ENCODE data around the gene PPP3CA. TPM values are rescaled to one million over a fixed set of nuclear protein-coding genes. Genes with fewer than 3 reads are reported as not detected.
"Not testable (repeated sequence)": the region's sequence is repeated elsewhere in the genome, so short reads cannot be mapped to it uniquely, and the experiment has no call there.

The PPP3CA gene
- total RNA-seq, 2 donors from 2014 or later = 36.6 to 39.2 TPM

- TF ChIP-seq CTCF (conservative IDR thresholded peaks at IDR 0.05) = no peak
- H3K4me1 ChIP-seq (ENCODE audit: control insufficient read depth, insufficient read depth, low read length) = no peaks in the 10 kb centered on the region
- H3K27me3 Mint-ChIP-seq (ENCODE audit: insufficient read depth) = no peaks in the 10 kb centered on the region
- peaks cover 4% of the 10 kb centered on the region for H3K36me3 Mint-ChIP-seq (ENCODE audit: low read depth)
- H3K4me3 ChIP-seq (ENCODE audit: low read length) = no peak overlapping the region
- H3K9me3 Mint-ChIP-seq = peaks cover 10% of the 10 kb centered on the region
- no peak overlapping the region for H3K27ac ChIP-seq (ENCODE audit: low read depth, low read length)
- DNase-seq = no peak
- H3K27me3 ChIP-seq (ENCODE audit: control insufficient read depth, insufficient read depth, low read length, poor library complexity, severe bottlenecking) = no peaks in the 10 kb centered on the region
- no peaks in the 10 kb centered on the region for H3K36me3 ChIP-seq (ENCODE audit: control insufficient read depth, insufficient read depth, low read length)
- no peak overlapping the region for H3K9ac ChIP-seq (ENCODE audit: extremely low read depth, low read length, poor library complexity, severe bottlenecking)
- no peak overlapping the region for H3K4me3 Mint-ChIP-seq
- WGBS, 2 experiments (ENCODE audit: insufficient coverage in 1 of 2, insufficient read length in 1 of 2) = 93 to 100% methylated on average over 1 to 2 of the region's 2 CpGs
- H3K27ac Mint-ChIP-seq = no peak overlapping the region
- H3K4me1 Mint-ChIP-seq = no peaks in the 10 kb centered on the region
- H3K9me3 ChIP-seq (ENCODE audit: control insufficient read depth, low read length) = no peaks in the 10 kb centered on the region
These were observed 341.7 kb downstream of the PPP3CA start for GRCh38 chr4:101005659-101006058.

GRCh38 chr4:101000496-101000895 is 346.8 kb downstream of the PPP3CA start:
- no peak overlapping the region for H3K27ac Mint-ChIP-seq
- no CpG with 5 or more reads among the region's 1 CpG for WGBS, 2 experiments (ENCODE audit: insufficient coverage in 1 of 2, insufficient read length in 1 of 2)
- H3K27me3 Mint-ChIP-seq (ENCODE audit: insufficient read depth) = no peaks in the 10 kb centered on the region
- no peak overlapping the region for H3K27ac ChIP-seq (ENCODE audit: low read depth, low read length)
- H3K4me3 Mint-ChIP-seq = no peak overlapping the region
- no peaks in the 10 kb centered on the region for H3K4me1 ChIP-seq (ENCODE audit: control insufficient read depth, insufficient read depth, low read length)
- no peak for TF ChIP-seq CTCF (conservative IDR thresholded peaks at IDR 0.05)
- no peaks in the 10 kb centered on the region for H3K27me3 ChIP-seq (ENCODE audit: control insufficient read depth, insufficient read depth, low read length, poor library complexity, severe bottlenecking)
- H3K9me3 ChIP-seq (ENCODE audit: control insufficient read depth, low read length) = no peaks in the 10 kb centered on the region
- DNase-seq = no peak
- peaks cover 4% of the 10 kb centered on the region for H3K36me3 Mint-ChIP-seq (ENCODE audit: low read depth)
- no peak overlapping the region for H3K9ac ChIP-seq (ENCODE audit: extremely low read depth, low read length, poor library complexity, severe bottlenecking)
- H3K36me3 ChIP-seq (ENCODE audit: control insufficient read depth, insufficient read depth, low read length) = no peaks in the 10 kb centered on the region
- H3K4me1 Mint-ChIP-seq = no peaks in the 10 kb centered on the region
- peaks cover 10% of the 10 kb centered on the region for H3K9me3 Mint-ChIP-seq
- H3K4me3 ChIP-seq (ENCODE audit: low read length) = no peak overlapping the region

DNA sequence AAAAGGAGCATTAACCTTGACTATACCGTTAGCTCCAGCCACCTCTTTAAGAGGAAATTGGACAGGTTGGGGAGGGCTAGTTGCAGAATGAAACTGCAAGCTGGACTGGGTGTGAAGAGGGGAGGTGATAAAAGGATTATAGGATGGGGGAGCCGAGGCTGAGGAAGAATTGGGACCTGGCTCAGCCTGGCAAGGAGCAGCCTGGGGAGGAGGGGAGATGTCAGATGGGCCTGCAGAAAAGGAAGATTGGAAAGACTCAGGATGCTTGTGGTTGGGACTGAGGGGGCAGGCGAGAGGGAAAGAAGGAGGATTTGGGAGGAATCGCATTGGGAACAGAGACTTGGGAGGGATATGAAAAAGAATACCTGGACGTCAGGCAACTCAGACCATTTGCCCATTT is 351.7 kb downstream of the PPP3CA start:
- H3K36me3 Mint-ChIP-seq (ENCODE audit: low read depth) = no peaks in the 10 kb centered on the region
- peaks cover 6% of the 10 kb centered on the region for H3K9me3 Mint-ChIP-seq
- H3K27ac Mint-ChIP-seq = no peak overlapping the region
- H3K4me1 Mint-ChIP-seq = peaks cover 6% of the 10 kb centered on the region
- H3K36me3 ChIP-seq (ENCODE audit: control insufficient read depth, insufficient read depth, low read length) = no peaks in the 10 kb centered on the region
- H3K4me1 ChIP-seq (ENCODE audit: control insufficient read depth, insufficient read depth, low read length) = no peaks in the 10 kb centered on the region
- H3K27me3 Mint-ChIP-seq (ENCODE audit: insufficient read depth) = no peaks in the 10 kb centered on the region
- 81 to 96% methylated on average over 5 of the region's 5 CpGs for WGBS, 2 experiments (ENCODE audit: insufficient coverage in 1 of 2, insufficient read length in 1 of 2)
- no peaks in the 10 kb centered on the region for H3K9me3 ChIP-seq (ENCODE audit: control insufficient read depth, low read length)
- TF ChIP-seq CTCF (conservative IDR thresholded peaks at IDR 0.05) = no peak
- H3K27ac ChIP-seq (ENCODE audit: low read depth, low read length) = no peak overlapping the region
- peak; percentile 56 for DNase-seq
- no peaks in the 10 kb centered on the region for H3K27me3 ChIP-seq (ENCODE audit: control insufficient read depth, insufficient read depth, low read length, poor library complexity, severe bottlenecking)
- no peak overlapping the region for H3K4me3 ChIP-seq (ENCODE audit: low read length)
- H3K9ac ChIP-seq (ENCODE audit: extremely low read depth, low read length, poor library complexity, severe bottlenecking) = no peak overlapping the region
- H3K4me3 Mint-ChIP-seq = no peak overlapping the region

DNA sequence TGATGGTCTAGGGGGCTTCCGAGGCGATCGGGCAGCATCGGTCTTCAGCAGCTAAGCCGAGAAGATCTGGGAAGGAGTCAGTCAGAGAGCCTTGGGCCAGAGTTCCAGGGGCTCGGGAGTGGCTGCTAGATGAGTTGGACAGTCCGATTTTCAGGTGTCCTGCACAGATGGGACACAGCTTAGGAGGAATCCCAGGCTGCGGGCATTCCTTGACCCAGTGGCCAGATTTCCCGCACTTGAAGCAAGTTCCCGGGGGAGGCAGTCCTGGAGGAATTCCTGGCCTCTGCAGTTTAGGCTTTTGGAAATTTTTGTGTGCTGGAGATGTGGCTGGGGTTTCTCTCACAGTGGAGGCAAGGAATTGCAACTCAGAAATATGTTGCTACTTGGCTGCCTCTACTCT is 352.3 kb downstream of the PPP3CA start:
- H3K27me3 Mint-ChIP-seq (ENCODE audit: insufficient read depth); H3K27ac ChIP-seq (ENCODE audit: low read depth, low read length); H3K9ac ChIP-seq (ENCODE audit: extremely low read depth, low read length, poor library complexity, severe bottlenecking); H3K9me3 Mint-ChIP-seq; H3K4me1 Mint-ChIP-seq; H3K36me3 Mint-ChIP-seq (ENCODE audit: low read depth); H3K4me1 ChIP-seq (ENCODE audit: control insufficient read depth, insufficient read depth, low read length); H3K4me3 Mint-ChIP-seq; H3K36me3 ChIP-seq (ENCODE audit: control insufficient read depth, insufficient read depth, low read length); H3K27me3 ChIP-seq (ENCODE audit: control insufficient read depth, insufficient read depth, low read length, poor library complexity, severe bottlenecking); H3K27ac Mint-ChIP-seq; H3K9me3 ChIP-seq (ENCODE audit: control insufficient read depth, low read length); H3K4me3 ChIP-seq (ENCODE audit: low read length): not testable (repeated sequence)
- DNase-seq = peak; percentile 66
- WGBS, 2 experiments (ENCODE audit: insufficient coverage in 1 of 2, insufficient read length in 1 of 2) = 87 to 96% methylated on average over 3 to 10 of the region's 10 CpGs

GRCh38 chr4:100991332-100992069 is 355.8 kb downstream of the PPP3CA start:
- not testable (repeated sequence) for H3K27ac ChIP-seq (ENCODE audit: low read depth, low read length); H3K36me3 ChIP-seq (ENCODE audit: control insufficient read depth, insufficient read depth, low read length); H3K27me3 ChIP-seq (ENCODE audit: control insufficient read depth, insufficient read depth, low read length, poor library complexity, severe bottlenecking); H3K4me3 ChIP-seq (ENCODE audit: low read length); H3K36me3 Mint-ChIP-seq (ENCODE audit: low read depth); H3K9ac ChIP-seq (ENCODE audit: extremely low read depth, low read length, poor library complexity, severe bottlenecking); H3K9me3 Mint-ChIP-seq; H3K4me1 ChIP-seq (ENCODE audit: control insufficient read depth, insufficient read depth, low read length); H3K9me3 ChIP-seq (ENCODE audit: control insufficient read depth, low read length); H3K27me3 Mint-ChIP-seq (ENCODE audit: insufficient read depth)
- H3K4me3 Mint-ChIP-seq = peak overlapping the region; percentile 23
- 69 to 100% methylated on average over 1 to 5 of the region's 6 CpGs for WGBS, 2 experiments (ENCODE audit: insufficient coverage in 1 of 2, insufficient read length in 1 of 2)
- peak overlapping the region; percentile 95 for H3K27ac Mint-ChIP-seq
- DNase-seq = peak; percentile 80
- H3K4me1 Mint-ChIP-seq = peaks cover 15% of the 10 kb centered on the region
